Thyroid gland (tissue), 4 donors: ENCODE results near the gene RELL2. TPM values are rescaled to one million over a fixed set of nuclear protein-coding genes. Genes with fewer than 3 reads are reported as not detected.

Source experiments
- small RNA-seq: library from RNA; depleted of rRNA; stranded (forward); fragments of <200 nt; gene quantifications from one replicate; pipeline ENCODE3, GENCODE V24; 2016
- total RNA-seq, 4 donors: library from RNA; depleted of rRNA; stranded (reverse); fragments of >200 nt; gene quantifications; one replicate each; pipeline ENCODE4 v1.2.3, GENCODE V29; 2016

RELL2 gene
- total RNA-seq, 4 donors from 2014 or later: 2.4 to 5.7 (median 4.6) TPM

Small RNA genes lying within 50 kb of the gene (small RNA-seq; reads per million reads assigned to genes)
- gene RPS27AP10: not detected

Other genes starting within 250 kb of the RELL2 start
- 10 to 100 TPM; 10.4 to 12.5 (median 10.4) TPM for gene PCDHGB4, start 249.3 kb upstream of the RELL2 start, total RNA-seq
- 1 to 10 TPM; 2.9 to 5.8 (median 4.7) TPM for gene PCDHGA8, start 244.4 kb upstream of the RELL2 start, total RNA-seq
- 10 to 100 TPM; 17.2 to 22.6 (median 20.2) TPM for gene PCDHGB5, start 239.1 kb upstream of the RELL2 start, total RNA-seq
- gene PCDHGA9, start 234.2 kb upstream of the RELL2 start, total RNA-seq: 10 to 100 TPM in 3 of 4 donors, 1 to 10 TPM in 1; 9.7 to 12.1 (median 11.0) TPM
- 10 to 100 TPM in 3 of 4 donors, 1 to 10 TPM in 1; 9.5 to 11.4 (median 10.9) TPM for gene PCDHGB6, start 229.0 kb upstream of the RELL2 start, total RNA-seq
- 10 to 100 TPM in 1 of 4 donors, 1 to 10 TPM in 3; 8.7 to 17.1 (median 9.3) TPM for gene PCDHGA10, start 224.0 kb upstream of the RELL2 start, total RNA-seq
- 10 to 100 TPM in 3 of 4 donors, 1 to 10 TPM in 1; 9.5 to 19.7 (median 11.3) TPM for gene PCDHGB7, start 219.3 kb upstream of the RELL2 start, total RNA-seq
- 1 to 10 TPM; 8.0 to 9.5 (median 8.2) TPM for gene PCDHGA11, start 215.9 kb upstream of the RELL2 start, total RNA-seq
- 10 to 100 TPM in 2 of 4 donors, 1 to 10 TPM in 2; 9.4 to 13.5 (median 10.7) TPM for gene PCDHGA12, start 206.5 kb upstream of the RELL2 start, total RNA-seq
- 10 to 100 TPM; 24.7 to 31.5 (median 27.6) TPM for gene PCDHGC3, start 161.0 kb upstream of the RELL2 start, total RNA-seq
- gene PCDHGC4, start 152.0 kb upstream of the RELL2 start, total RNA-seq: 10 to 100 TPM in 1 of 4 donors, 1 to 10 TPM in 3; 2.5 to 10.7 (median 4.8) TPM
- gene PCDHGC5, start 147.9 kb upstream of the RELL2 start, total RNA-seq: 1 to 10 TPM; 1.8 to 3.4 (median 2.1) TPM
- gene DIAPH1, start 18.0 kb upstream of the RELL2 start, total RNA-seq: 100 to 1,000 TPM in 1 of 4 donors, 10 to 100 TPM in 3; 82.1 to 103 (median 89.7) TPM
- gene HDAC3, start 148 bp upstream of the RELL2 start, total RNA-seq: 10 to 100 TPM; 44.2 to 62.7 (median 54.6) TPM
- 10 to 100 TPM; 15.2 to 28.3 (median 22.7) TPM for gene FCHSD1, start 14.4 kb downstream of the RELL2 start, total RNA-seq
- 10 to 100 TPM in 1 of 4 donors, 1 to 10 TPM in 3; 5.4 to 11.7 (median 8.3) TPM for gene ARAP3, start 45.2 kb downstream of the RELL2 start, total RNA-seq
- gene PCDH1, start 241.4 kb downstream of the RELL2 start, total RNA-seq: 10 to 100 TPM; 23.4 to 76.2 (median 37.5) TPM